ENCODE measurements around the gene LAMA5.

LAMA5 gene

GRCh38 chr20:62289898-62290297 is 77.2 kb downstream of the LAMA5 start:
- DNase-seq (ENCODE audit: low read depth, low spot score) = no peak

- DNase-seq (ENCODE audit: low read depth, low spot score) = no peak
Observed at GRCh38 chr20:62289131-62289530, 78.0 kb downstream of the LAMA5 start.

- no peak for DNase-seq (ENCODE audit: low read depth, low spot score)
Observed at GRCh38 chr20:62288535-62289105, 78.5 kb downstream of the LAMA5 start.

- DNase-seq (ENCODE audit: low read depth, low spot score) = no peak
Observed at GRCh38 chr20:62287759-62288534, 79.2 kb downstream of the LAMA5 start.

GRCh38 chr20:62287129-62287528 is 80.0 kb downstream of the LAMA5 start:
- no peak for DNase-seq (ENCODE audit: low read depth, low spot score)

- DNase-seq (ENCODE audit: low read depth, low spot score) = no peak
Observed at GRCh38 chr20:62286493-62287064, 80.5 kb downstream of the LAMA5 start.

GRCh38 chr20:62285722-62286121 is 81.4 kb downstream of the LAMA5 start:
- no peak for DNase-seq (ENCODE audit: low read depth, low spot score)

- no peak for DNase-seq (ENCODE audit: low read depth, low spot score)
Observed at GRCh38 chr20:62285151-62285550, 82.0 kb downstream of the LAMA5 start.

- no peak for DNase-seq (ENCODE audit: low read depth, low spot score)
Observed at GRCh38 chr20:62284448-62284847, 82.7 kb downstream of the LAMA5 start.

GRCh38 chr20:62282877-62283503 is 84.1 kb downstream of the LAMA5 start:
- DNase-seq (ENCODE audit: low read depth, low spot score) = no peak

GRCh38 chr20:62282103-62282502 is 85.0 kb downstream of the LAMA5 start:
- DNase-seq (ENCODE audit: low read depth, low spot score) = no peak

GRCh38 chr20:62281161-62281933 is 85.8 kb downstream of the LAMA5 start:
- no peak for DNase-seq (ENCODE audit: low read depth, low spot score)

GRCh38 chr20:62280303-62280702 is 86.8 kb downstream of the LAMA5 start:
- no peak for DNase-seq (ENCODE audit: low read depth, low spot score)

- DNase-seq (ENCODE audit: low read depth, low spot score) = no peak
Observed at GRCh38 chr20:62277253-62277652, 89.9 kb downstream of the LAMA5 start.

- DNase-seq (ENCODE audit: low read depth, low spot score) = no peak
Observed at GRCh38 chr20:62276439-62276838, 90.7 kb downstream of the LAMA5 start.

- DNase-seq (ENCODE audit: low read depth, low spot score) = no peak
Observed at GRCh38 chr20:62275219-62275618, 91.9 kb downstream of the LAMA5 start.

- no peak for DNase-seq (ENCODE audit: low read depth, low spot score)
Observed at GRCh38 chr20:62274332-62274950, 92.7 kb downstream of the LAMA5 start.

GRCh38 chr20:62273416-62273815 is 93.7 kb downstream of the LAMA5 start:
- DNase-seq (ENCODE audit: low read depth, low spot score) = no peak

GRCh38 chr20:62272200-62272599 is 94.9 kb downstream of the LAMA5 start:
- DNase-seq (ENCODE audit: low read depth, low spot score) = no peak

GRCh38 chr20:62269871-62270270 is 97.2 kb downstream of the LAMA5 start:
- DNase-seq (ENCODE audit: low read depth, low spot score) = no peak

- DNase-seq (ENCODE audit: low read depth, low spot score) = no peak
Observed at GRCh38 chr20:62269378-62269777, 97.7 kb downstream of the LAMA5 start.
